ENCODE results near the gene VPS16. TPM values are rescaled to one million over a fixed set of nuclear protein-coding genes. Genes with fewer than 3 reads are reported as not detected.

VPS16 gene
- total RNA-seq, 1 experiment from 2014 or later = 46.6 TPM

GRCh38 chr20:2799271-2799670, 41.3 kb upstream of the VPS16 start:
- no peaks in the 10 kb centered on the region for H3K4me1 ChIP-seq
- H3K9me3 Mint-ChIP-seq (ENCODE audit: unreplicated experiment) = no peaks in the 10 kb centered on the region
- H3K9me3 ChIP-seq = no peaks in the 10 kb centered on the region
- peaks cover 12% of the 10 kb centered on the region for H3K27me3 Mint-ChIP-seq (ENCODE audit: insufficient read depth, unreplicated experiment)
- H3K27me3 ChIP-seq (replicated peaks; ENCODE audit: control insufficient read depth, insufficient read depth, low read length) = peaks cover 2% of the 10 kb centered on the region
- no peak overlapping the region for H3K4me3 Mint-ChIP-seq (ENCODE audit: unreplicated experiment)
- no peaks in the 10 kb centered on the region for H3K4me1 Mint-ChIP-seq (ENCODE audit: low read depth, unreplicated experiment)
- ChIA-PET POLR2A (no interaction called here), CTCF (no interaction called here)
- no peak overlapping the region for H3K4me3 ChIP-seq (ENCODE audit: low read depth, low read length)
- no peaks in the 10 kb centered on the region for H3K36me3 Mint-ChIP-seq (ENCODE audit: insufficient read depth, unreplicated experiment)
- intact Hi-C loops (cut with micrococcal nuclease; ENCODE audit: unreplicated experiment) = no loop called here
- no peak for DNase-seq
- H3K27ac Mint-ChIP-seq (ENCODE audit: unreplicated experiment) = no peak overlapping the region
- no TSS peak for BruUV-seq (replicated peaks)
- no peak for TF ChIP-seq CTCF (IDR thresholded peaks at IDR 0.05; ENCODE audit: insufficient read depth in 1 of 2, low read depth in 1 of 2, low read length in 1 of 2, severe bottlenecking in 1 of 2, unreplicated experiment in 1 of 2)
- no peaks in the 10 kb centered on the region for H3K36me3 ChIP-seq (ENCODE audit: control insufficient read depth, insufficient read depth, low read length)

GRCh38 chr20:2799688-2800520, 40.6 kb upstream of the VPS16 start:
- no peaks in the 10 kb centered on the region for H3K36me3 Mint-ChIP-seq (ENCODE audit: insufficient read depth, unreplicated experiment)
- no peaks in the 10 kb centered on the region for H3K36me3 ChIP-seq (ENCODE audit: control insufficient read depth, insufficient read depth, low read length)
- no peaks in the 10 kb centered on the region for H3K9me3 Mint-ChIP-seq (ENCODE audit: unreplicated experiment)
- H3K27me3 Mint-ChIP-seq (ENCODE audit: insufficient read depth, unreplicated experiment) = peaks cover 12% of the 10 kb centered on the region
- BruUV-seq (replicated peaks) = no TSS peak
- no peaks in the 10 kb centered on the region for H3K9me3 ChIP-seq
- H3K4me1 ChIP-seq = no peaks in the 10 kb centered on the region
- H3K27me3 ChIP-seq (replicated peaks; ENCODE audit: control insufficient read depth, insufficient read depth, low read length) = peaks cover 2% of the 10 kb centered on the region
- DNase-seq = no peak
- H3K4me3 ChIP-seq (ENCODE audit: low read depth, low read length) = no peak overlapping the region
- ChIA-PET CTCF (no interaction called here), POLR2A (no interaction called here)
- no peak overlapping the region for H3K4me3 Mint-ChIP-seq (ENCODE audit: unreplicated experiment)
- H3K27ac Mint-ChIP-seq (ENCODE audit: unreplicated experiment) = no peak overlapping the region
- intact Hi-C loops (cut with micrococcal nuclease; ENCODE audit: unreplicated experiment) = no loop called here
- no peak for TF ChIP-seq CTCF (IDR thresholded peaks at IDR 0.05; ENCODE audit: insufficient read depth in 1 of 2, low read depth in 1 of 2, low read length in 1 of 2, severe bottlenecking in 1 of 2, unreplicated experiment in 1 of 2)
- no peaks in the 10 kb centered on the region for H3K4me1 Mint-ChIP-seq (ENCODE audit: low read depth, unreplicated experiment)

- Mint-ChIP-seq H3K36me3 (ENCODE audit: insufficient read depth, unreplicated experiment) (no peaks in the 10 kb centered on the region), H3K4me1 (ENCODE audit: low read depth, unreplicated experiment) (no peaks in the 10 kb centered on the region), H3K27me3 (ENCODE audit: insufficient read depth, unreplicated experiment) (peaks cover 12% of the 10 kb centered on the region), H3K9me3 (ENCODE audit: unreplicated experiment) (no peaks in the 10 kb centered on the region), H3K27ac (ENCODE audit: unreplicated experiment) (no peak within 1 kb of the TSS), H3K4me3 (ENCODE audit: unreplicated experiment) (no peak within 1 kb of the TSS)
- no peak for TF ChIP-seq CTCF (IDR thresholded peaks at IDR 0.05; ENCODE audit: insufficient read depth in 1 of 2, low read depth in 1 of 2, low read length in 1 of 2, severe bottlenecking in 1 of 2, unreplicated experiment in 1 of 2)
- DNase-seq = no peak
- Histone ChIP-seq H3K36me3 (ENCODE audit: control insufficient read depth, insufficient read depth, low read length) (no peaks in the 10 kb centered on the region), H3K4me3 (ENCODE audit: low read depth, low read length) (no peak within 1 kb of the TSS), H3K4me1 (no peaks in the 10 kb centered on the region), H3K9me3 (no peaks in the 10 kb centered on the region), H3K27me3 (replicated peaks; ENCODE audit: control insufficient read depth, insufficient read depth, low read length) (no peaks in the 10 kb centered on the region)
- BruUV-seq (replicated peaks) = no TSS peak
- intact Hi-C loops (cut with micrococcal nuclease; ENCODE audit: unreplicated experiment) = no loop called here
- CTCF ChIA-PET = no interaction called here
- POLR2A ChIA-PET = no interaction called here
Measured at GRCh38 chr20:2800521-2801285, 39.8 kb upstream of the VPS16 start, which contains the start of gene CPXM1. TSS of gene CPXM1 (minus strand) at chr20:2800627. CDS start at chr20:2800572, 55 bp downstream.
